Stimulated activated naive CD8-positive, alpha-beta T cell treated with anti-CD3 and anti-CD28 coated beads, Interleukin-15, amount 100 ng/mL, for 72 hours (primary cell): Measurements from ENCODE around the gene EME2.
"Not testable (repeated sequence)": the region's sequence is repeated elsewhere in the genome, so short reads cannot be mapped to it uniquely, and the experiment has no call there.

Experiments used
- ATAC-seq: fragments of 150-1000 bp; cut with Tn5 transposase; 2 replicates; pipeline ENCODE4 v1.10.0; 2021; ENCODE audit warnings: mild to moderate bottlenecking, moderate library complexity
- DNase-seq, 2 donors: peaks; one replicate each; pipeline ENCODE4 v3.0.0; 2021 to 2022
- H3K27ac Mint-ChIP-seq, 2 donors: one replicate each; pipeline ENCODE4 v1.8.0; 2022; ENCODE audit warnings: mild to moderate bottlenecking in 2 of 2, mixed read lengths in 2 of 2, moderate library complexity in 2 of 2
- H3K27me3 Mint-ChIP-seq: one replicate; pipeline ENCODE4 v1.8.0; 2022; ENCODE audit warnings: mixed read lengths
- H3K4me1 Mint-ChIP-seq: one replicate; pipeline ENCODE4 v1.8.0; 2022; ENCODE audit warnings: mild to moderate bottlenecking, mixed read lengths
- H3K4me3 Mint-ChIP-seq, 2 donors: one replicate each; pipeline ENCODE4 v1.8.0; 2022; ENCODE audit warnings: mild to moderate bottlenecking in 2 of 2, mixed read lengths in 2 of 2, moderate library complexity in 1 of 2
- H3K9me3 Mint-ChIP-seq, 2 donors: one replicate each; pipeline ENCODE4 v1.8.0; 2022; ENCODE audit warnings: mixed read lengths in 2 of 2

The EME2 gene

GRCh38 chr16:1772362-1772907 lies at the start of gene EME2:
TSS of gene EME2 (plus strand) at chr16:1772810. CDS start at chr16:1773228, 418 bp downstream.
- no peaks in the 10 kb centered on the region for H3K27me3 Mint-ChIP-seq
- peak within 1 kb of the TSS; percentile 90 to 98 for H3K27ac Mint-ChIP-seq
- peak within 1 kb of the TSS; percentile 93 to 96 for H3K4me3 Mint-ChIP-seq
- H3K9me3 Mint-ChIP-seq: no peaks in the 10 kb centered on the region
- DNase-seq: peak; percentile 61 to 72
- H3K4me1 Mint-ChIP-seq: peaks cover 48% of the 10 kb centered on the region
- ATAC-seq: peak; percentile 31

- Mint-ChIP-seq H3K9me3 (no peaks in the 10 kb centered on the region), H3K4me1 (peaks cover 41% of the 10 kb centered on the region), H3K27me3 (no peaks in the 10 kb centered on the region), H3K4me3 (peak overlapping the region in 1 of 2 donors; percentile 27), H3K27ac (no peak overlapping the region)
- DNase-seq: peak; percentile 32
- ATAC-seq: no peak
Observed at GRCh38 chr16:1723450-1724147, 49.0 kb upstream of the EME2 start.

- Mint-ChIP-seq H3K4me3 (no peak overlapping the region), H3K9me3 (no peaks in the 10 kb centered on the region), H3K27ac (no peak overlapping the region), H3K4me1 (peaks cover 32% of the 10 kb centered on the region), H3K27me3 (no peaks in the 10 kb centered on the region)
- DNase-seq (no peak), ATAC-seq (no peak)
Observed at GRCh38 chr16:1724491-1724890, 48.1 kb upstream of the EME2 start.

DNA sequence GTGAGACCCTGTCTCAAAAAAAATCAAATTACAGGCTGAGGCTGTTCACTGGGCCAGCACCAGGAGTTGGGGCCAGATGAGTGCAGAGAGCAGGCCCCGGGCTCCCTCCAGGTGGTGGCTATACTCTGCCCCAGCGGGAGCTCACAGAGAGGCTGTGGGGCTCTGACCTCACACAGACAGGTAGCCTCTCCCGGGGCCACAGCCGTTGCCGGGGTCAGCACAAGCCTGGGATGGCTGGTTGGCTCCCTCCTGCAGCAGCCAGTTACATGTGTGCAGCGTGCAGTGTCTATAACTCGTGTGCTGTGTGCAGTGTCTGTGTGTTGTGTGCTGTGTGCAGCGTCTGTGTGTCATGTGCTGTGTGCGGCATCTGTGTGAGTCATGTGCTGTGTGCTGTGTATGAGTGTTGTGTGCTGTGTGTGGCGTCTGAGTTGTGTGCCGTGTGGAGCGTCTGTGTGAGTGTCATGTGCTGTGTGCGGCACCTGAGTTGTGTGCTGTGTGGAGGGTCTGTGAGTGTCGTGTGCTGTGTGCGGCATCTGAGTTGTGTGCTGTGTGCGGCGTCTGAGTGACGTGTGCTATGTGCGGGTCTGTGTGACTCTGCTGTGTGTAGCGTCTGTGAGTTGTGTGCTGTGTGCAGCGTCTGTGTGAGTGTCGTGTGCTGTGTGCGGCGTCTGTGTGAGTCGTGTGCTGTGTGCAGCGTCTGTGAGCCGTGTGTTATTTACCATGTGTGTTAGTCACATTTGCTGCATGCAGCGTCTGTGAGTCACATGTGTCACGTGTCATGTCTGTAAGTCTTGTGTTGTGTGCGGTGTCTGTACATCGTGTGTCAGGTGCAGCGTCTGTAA lies 45.7 kb upstream of the EME2 start:
- H3K4me3 Mint-ChIP-seq: no peak overlapping the region

GRCh38 chr16:1727651-1728624 lies 44.7 kb upstream of the EME2 start:
- H3K4me1 Mint-ChIP-seq: peaks cover 9% of the 10 kb centered on the region
- H3K4me3 Mint-ChIP-seq: no peak overlapping the region
- H3K27ac Mint-ChIP-seq: peak overlapping the region in 1 of 2 donors; percentile 50
- no peaks in the 10 kb centered on the region for H3K27me3 Mint-ChIP-seq
- ATAC-seq: no peak
- DNase-seq: no peak
- no peaks in the 10 kb centered on the region for H3K9me3 Mint-ChIP-seq

More for the DNA sequence above, 45.7 kb upstream of the EME2 start:
- Mint-ChIP-seq H3K27ac (peak overlapping the region in 1 of 2 donors; percentile 1), H3K4me1 (peaks cover 19% of the 10 kb centered on the region), H3K27me3 (no peaks in the 10 kb centered on the region), H3K9me3 (no peaks in the 10 kb centered on the region)
- DNase-seq (no peak), ATAC-seq (no peak)

DNA sequence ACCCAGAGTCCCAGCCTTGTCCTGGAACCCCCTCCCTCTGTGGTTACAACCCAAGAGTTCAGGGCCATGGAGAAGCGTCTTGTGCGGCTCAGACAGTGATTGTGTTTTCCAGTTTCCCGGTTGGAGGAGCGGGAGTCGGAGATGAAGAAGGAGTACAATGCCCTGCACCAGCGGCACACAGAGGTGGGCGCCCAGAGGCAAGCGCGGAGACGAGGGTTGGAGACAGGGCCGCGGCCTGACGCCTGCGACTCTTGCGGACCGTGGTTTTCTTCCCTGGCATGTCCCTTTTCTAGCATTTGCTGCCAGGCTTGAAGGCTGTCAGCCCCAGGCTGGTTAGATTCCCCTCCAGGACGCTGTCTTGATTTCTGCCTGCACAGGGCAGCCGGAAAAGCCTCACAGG lies 43.6 kb upstream of the EME2 start:
- no peak for ATAC-seq
- H3K27ac Mint-ChIP-seq: no peak overlapping the region
- no peaks in the 10 kb centered on the region for H3K27me3 Mint-ChIP-seq
- DNase-seq: no peak
- H3K4me1 Mint-ChIP-seq: no peaks in the 10 kb centered on the region
- no peak overlapping the region for H3K4me3 Mint-ChIP-seq
- H3K9me3 Mint-ChIP-seq: no peaks in the 10 kb centered on the region

GRCh38 chr16:1729445-1729844 lies 43.2 kb upstream of the EME2 start:
- H3K4me3 Mint-ChIP-seq: no peak overlapping the region
- H3K9me3 Mint-ChIP-seq: no peaks in the 10 kb centered on the region
- no peak for DNase-seq
- no peaks in the 10 kb centered on the region for H3K4me1 Mint-ChIP-seq
- ATAC-seq: no peak
- no peaks in the 10 kb centered on the region for H3K27me3 Mint-ChIP-seq
- H3K27ac Mint-ChIP-seq: no peak overlapping the region

DNA sequence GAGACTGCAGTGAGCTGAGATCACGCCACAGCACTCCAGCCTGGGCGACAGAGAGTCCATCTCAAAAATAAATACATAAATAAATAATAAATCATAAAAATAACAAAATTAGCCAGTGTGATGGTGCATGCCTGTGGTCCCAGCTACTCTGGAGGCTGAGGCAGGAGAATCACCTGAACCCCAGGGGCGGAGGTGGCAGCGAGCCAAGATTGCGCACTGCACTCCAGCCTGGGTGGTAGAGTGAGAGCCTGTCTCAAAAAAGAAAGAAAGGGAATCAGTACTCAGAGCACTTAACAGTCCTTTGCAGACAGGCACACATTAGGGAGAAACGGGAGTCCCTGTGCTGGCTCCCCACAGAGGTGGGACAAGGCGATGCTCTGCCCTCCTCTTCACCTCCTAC lies 41.5 kb upstream of the EME2 start:
- no peaks in the 10 kb centered on the region for H3K4me1 Mint-ChIP-seq
- ATAC-seq (no peak), DNase-seq (no peak)
- no peak overlapping the region for H3K4me3 Mint-ChIP-seq
- H3K27me3 Mint-ChIP-seq: no peaks in the 10 kb centered on the region
- no peak overlapping the region for H3K27ac Mint-ChIP-seq
- H3K9me3 Mint-ChIP-seq: no peaks in the 10 kb centered on the region

DNA sequence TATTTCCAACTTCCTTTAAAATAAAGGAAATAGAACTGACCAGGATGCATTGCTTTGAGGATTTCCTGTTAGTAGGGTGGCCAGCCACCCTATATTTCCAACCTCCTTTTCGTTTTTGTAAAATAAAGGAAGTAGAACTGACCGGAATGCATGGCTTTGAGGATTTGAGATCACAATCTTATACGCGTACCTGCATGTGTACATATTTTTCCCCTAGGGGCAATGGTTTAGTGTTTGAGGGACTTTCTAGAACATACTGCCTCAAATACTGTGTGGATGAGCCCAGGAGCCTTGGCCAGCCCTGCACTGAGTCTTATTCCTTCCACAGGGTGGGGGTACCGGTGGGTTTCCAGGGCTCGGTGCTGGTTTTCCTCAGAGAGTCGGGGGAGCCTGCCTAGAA lies 41.0 kb upstream of the EME2 start:
- ATAC-seq (no peak), DNase-seq (no peak)
- H3K4me1 Mint-ChIP-seq: no peaks in the 10 kb centered on the region
- no peaks in the 10 kb centered on the region for H3K9me3 Mint-ChIP-seq
- no peak overlapping the region for H3K4me3 Mint-ChIP-seq
- no peaks in the 10 kb centered on the region for H3K27me3 Mint-ChIP-seq
- no peak overlapping the region for H3K27ac Mint-ChIP-seq

DNA sequence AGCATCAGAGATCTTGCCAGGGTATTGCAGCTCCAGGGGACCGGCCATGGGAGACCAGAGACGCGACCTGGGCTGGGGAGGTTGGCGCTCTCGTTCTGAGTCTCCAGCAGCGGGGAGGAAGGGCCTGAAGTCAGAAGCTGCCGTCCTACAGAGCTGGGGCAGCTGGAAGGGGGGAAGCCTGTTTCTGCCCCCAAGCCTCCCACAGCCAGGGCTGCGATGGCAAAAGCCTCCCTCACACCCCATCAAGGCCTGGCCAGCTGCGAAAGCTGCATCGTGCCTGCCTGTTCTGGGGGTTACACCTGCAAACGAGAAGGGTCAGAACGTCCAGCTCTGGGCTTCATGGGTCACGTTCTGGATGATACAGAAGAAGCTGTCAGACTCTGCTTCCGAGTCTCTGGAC lies 40.5 kb upstream of the EME2 start:
- DNase-seq (no peak), ATAC-seq (no peak)
- H3K4me3 Mint-ChIP-seq: no peak overlapping the region
- H3K9me3 Mint-ChIP-seq: no peaks in the 10 kb centered on the region
- H3K27ac Mint-ChIP-seq: no peak overlapping the region
- no peaks in the 10 kb centered on the region for H3K4me1 Mint-ChIP-seq
- no peaks in the 10 kb centered on the region for H3K27me3 Mint-ChIP-seq

- H3K9me3 Mint-ChIP-seq, H3K27ac Mint-ChIP-seq, ATAC-seq, DNase-seq, H3K4me1 Mint-ChIP-seq, H3K4me3 Mint-ChIP-seq, H3K27me3 Mint-ChIP-seq: not testable (repeated sequence)
Observed at GRCh38 chr16:1732551-1732987, 40.0 kb upstream of the EME2 start.

GRCh38 chr16:1734123-1734522 lies 38.5 kb upstream of the EME2 start:
- no peak overlapping the region for H3K27ac Mint-ChIP-seq
- no peaks in the 10 kb centered on the region for H3K4me1 Mint-ChIP-seq
- no peak overlapping the region for H3K4me3 Mint-ChIP-seq
- H3K9me3 Mint-ChIP-seq: no peaks in the 10 kb centered on the region
- DNase-seq: no peak
- H3K27me3 Mint-ChIP-seq: no peaks in the 10 kb centered on the region
- ATAC-seq: no peak

DNA sequence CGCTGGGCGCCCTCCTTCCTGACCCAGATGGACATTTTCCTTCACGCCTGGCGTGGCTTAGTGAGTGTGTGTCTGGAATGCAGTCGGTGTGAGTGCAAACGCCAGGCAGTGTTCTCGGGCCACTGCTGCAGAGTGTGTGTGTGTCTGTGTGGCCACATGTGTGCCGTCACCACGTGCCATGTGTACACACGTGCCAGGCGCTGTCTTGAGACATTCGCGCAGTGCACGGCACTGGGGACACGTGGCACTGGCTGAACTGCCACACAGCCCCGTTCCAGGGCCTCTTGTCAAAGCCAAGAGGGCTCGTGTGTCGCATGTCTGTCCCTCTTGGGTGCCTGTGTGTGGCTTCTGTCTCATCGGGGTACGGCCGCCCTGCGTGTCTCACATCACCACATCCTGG lies 37.8 kb upstream of the EME2 start:
- Mint-ChIP-seq H3K4me1 (no peaks in the 10 kb centered on the region), H3K27me3 (no peaks in the 10 kb centered on the region), H3K9me3 (no peaks in the 10 kb centered on the region), H3K4me3 (no peak overlapping the region), H3K27ac (peak overlapping the region in 1 of 2 donors; percentile 76)
- DNase-seq (no peak), ATAC-seq (no peak)

GRCh38 chr16:1740234-1740633 lies 32.4 kb upstream of the EME2 start:
- H3K4me1 Mint-ChIP-seq: no peaks in the 10 kb centered on the region
- H3K9me3 Mint-ChIP-seq: no peaks in the 10 kb centered on the region
- no peak overlapping the region for H3K4me3 Mint-ChIP-seq
- no peak overlapping the region for H3K27ac Mint-ChIP-seq
- ATAC-seq (no peak), DNase-seq (no peak)
- no peaks in the 10 kb centered on the region for H3K27me3 Mint-ChIP-seq

- no peaks in the 10 kb centered on the region for H3K27me3 Mint-ChIP-seq
- H3K4me1 Mint-ChIP-seq: no peaks in the 10 kb centered on the region
- H3K4me3 Mint-ChIP-seq: no peak overlapping the region
- ATAC-seq: no peak
- H3K27ac Mint-ChIP-seq: peak overlapping the region in 1 of 2 donors; percentile 68
- no peaks in the 10 kb centered on the region for H3K9me3 Mint-ChIP-seq
- DNase-seq: no peak
Observed at GRCh38 chr16:1740781-1741490, 31.7 kb upstream of the EME2 start.
